ENCODE results near the gene BHLHE40.

BHLHE40 gene

GRCh38 chr3:4985330-4986174 lies 6.3 kb downstream of the BHLHE40 start:
- H3K27me3 ChIP-seq (ENCODE audit: insufficient read depth, low read length, poor library complexity) = no peaks in the 10 kb centered on the region
- peak overlapping the region in 1 of 2 experiments; percentile 10; a peak in 1 of 4 replicates for H3K4me3 ChIP-seq (ENCODE audit: low read depth in 1 of 2, low read length in 2 of 2)
- ATAC-seq (ENCODE audit: insufficient read depth, low read depth) (no peak), DNase-seq (no peak)
- no peak for TF ChIP-seq EZH2 (IDR thresholded peaks at IDR 0.05; ENCODE audit: borderline replicate concordance, low read depth, low read length, severe bottlenecking)
- no peak for TF ChIP-seq CTCF (IDR thresholded peaks at IDR 0.05; ENCODE audit: borderline replicate concordance, extremely low read depth, low read length, poor library complexity, severe bottlenecking)
- H3K79me2 ChIP-seq (ENCODE audit: insufficient read depth, low read length) = peaks cover 44% of the 10 kb centered on the region
- H2AFZ ChIP-seq (ENCODE audit: low read depth, low read length) = no peak overlapping the region
- peak overlapping the region; percentile 35; the same call in 1 of the 2 replicates for H3K27ac ChIP-seq (ENCODE audit: low read length)
- H3K4me2 ChIP-seq (ENCODE audit: insufficient read depth, low read length) = peak overlapping the region; percentile 89
- peak overlapping the region; percentile 11; the same call in 1 of the 2 replicates for H3K9ac ChIP-seq (ENCODE audit: low read depth, low read length)
- peaks cover 77% of the 10 kb centered on the region for H3K4me1 ChIP-seq (ENCODE audit: insufficient read depth, low read length)
- H3K9me3 ChIP-seq (ENCODE audit: insufficient read depth, low read length, severe bottlenecking) = no peaks in the 10 kb centered on the region
- H3K36me3 ChIP-seq (ENCODE audit: insufficient read depth, low read length) = peaks cover 42% of the 10 kb centered on the region
- peaks cover 57% of the 10 kb centered on the region for H4K20me1 ChIP-seq (ENCODE audit: insufficient read depth, low read length)

GRCh38 chr3:4986175-4986781 lies 7.0 kb downstream of the BHLHE40 start:
- Histone ChIP-seq H3K27me3 (ENCODE audit: insufficient read depth, low read length, poor library complexity) (no peaks in the 10 kb centered on the region), H4K20me1 (ENCODE audit: insufficient read depth, low read length) (peaks cover 50% of the 10 kb centered on the region), H3K4me1 (ENCODE audit: insufficient read depth, low read length) (peaks cover 71% of the 10 kb centered on the region), H3K36me3 (ENCODE audit: insufficient read depth, low read length) (peaks cover 36% of the 10 kb centered on the region), H3K4me3 (ENCODE audit: low read depth in 1 of 2, low read length in 2 of 2) (peak overlapping the region in 1 of 2 experiments; percentile 53; a peak in 2 of 4 replicates), H2AFZ (ENCODE audit: low read depth, low read length) (no peak overlapping the region), H3K79me2 (ENCODE audit: insufficient read depth, low read length) (peaks cover 37% of the 10 kb centered on the region), H3K27ac (ENCODE audit: low read length) (peak overlapping the region; percentile 60), H3K9ac (ENCODE audit: low read depth, low read length) (peak overlapping the region; percentile 48; the same call in 1 of the 2 replicates), H3K4me2 (ENCODE audit: insufficient read depth, low read length) (peak overlapping the region; percentile 89), H3K9me3 (ENCODE audit: insufficient read depth, low read length, severe bottlenecking) (no peaks in the 10 kb centered on the region)
- ATAC-seq (ENCODE audit: insufficient read depth, low read depth) = peak; percentile 43
- DNase-seq = peak; percentile 44
- TF ChIP-seq CTCF (IDR thresholded peaks at IDR 0.05; ENCODE audit: borderline replicate concordance, extremely low read depth, low read length, poor library complexity, severe bottlenecking) (no peak), EZH2 (IDR thresholded peaks at IDR 0.05; ENCODE audit: borderline replicate concordance, low read depth, low read length, severe bottlenecking) (no peak)

GRCh38 chr3:4986782-4987537 lies 7.7 kb downstream of the BHLHE40 start:
- peak; percentile 68 for ATAC-seq (ENCODE audit: insufficient read depth, low read depth)
- DNase-seq = peak; percentile 69
- TF ChIP-seq EZH2 (IDR thresholded peaks at IDR 0.05; ENCODE audit: borderline replicate concordance, low read depth, low read length, severe bottlenecking) (no peak), CTCF (IDR thresholded peaks at IDR 0.05; ENCODE audit: borderline replicate concordance, extremely low read depth, low read length, poor library complexity, severe bottlenecking) (peak; percentile 8)
- H3K27me3 ChIP-seq (ENCODE audit: insufficient read depth, low read length, poor library complexity) = no peaks in the 10 kb centered on the region
- H3K9ac ChIP-seq (ENCODE audit: low read depth, low read length) = peak overlapping the region; percentile 48
- H3K4me2 ChIP-seq (ENCODE audit: insufficient read depth, low read length) = peak overlapping the region; percentile 89
- H3K36me3 ChIP-seq (ENCODE audit: insufficient read depth, low read length) = peaks cover 29% of the 10 kb centered on the region
- no peaks in the 10 kb centered on the region for H3K9me3 ChIP-seq (ENCODE audit: insufficient read depth, low read length, severe bottlenecking)
- peaks cover 43% of the 10 kb centered on the region for H4K20me1 ChIP-seq (ENCODE audit: insufficient read depth, low read length)
- peak overlapping the region; percentile 52 for H2AFZ ChIP-seq (ENCODE audit: low read depth, low read length)
- H3K27ac ChIP-seq (ENCODE audit: low read length) = peak overlapping the region; percentile 60
- H3K4me3 ChIP-seq (ENCODE audit: low read depth in 1 of 2, low read length in 2 of 2) = peak overlapping the region in 1 of 2 experiments; percentile 53; a peak in 2 of 4 replicates
- H3K79me2 ChIP-seq (ENCODE audit: insufficient read depth, low read length) = peaks cover 30% of the 10 kb centered on the region
- H3K4me1 ChIP-seq (ENCODE audit: insufficient read depth, low read length) = peaks cover 64% of the 10 kb centered on the region

Measured in DND-41 (cell line).